ENCODE data around the gene EDN1. TPM values are rescaled to one million over a fixed set of nuclear protein-coding genes. Genes with fewer than 3 reads are reported as not detected.

The EDN1 gene
- total and polyA plus RNA-seq, 12 donors = 0.36 to 7.8 (median 3.4) TPM

DNA sequence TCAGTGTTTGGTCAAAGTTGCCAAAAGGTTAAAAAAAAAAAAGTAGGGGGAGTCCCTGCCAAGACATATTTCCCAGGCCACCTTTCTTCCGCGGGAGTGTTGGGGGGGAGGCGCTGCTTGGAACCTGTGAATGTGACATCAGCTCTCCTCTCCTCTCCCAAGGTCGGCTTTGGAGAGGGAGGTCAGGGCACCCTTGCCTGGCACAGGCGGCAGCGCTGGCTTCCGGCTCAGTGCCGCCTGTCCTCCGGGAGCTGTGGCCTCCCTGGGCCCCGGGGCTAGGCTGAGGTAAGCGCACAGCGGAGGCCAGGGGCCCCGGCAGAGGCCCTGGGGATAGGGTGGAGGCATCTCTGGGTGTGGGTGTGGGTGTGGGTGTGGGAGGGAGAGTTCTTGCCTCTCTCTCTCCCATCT is 1.9 kb upstream of the EDN1 start:
- no peak overlapping the region for H3K27ac ChIP-seq
- peaks cover 0 to 30% (median 14%) of the 10 kb centered on the region in 7 donors for H3K27me3 ChIP-seq
- DNase-seq (no peak), ATAC-seq (no peak)
- H3K36me3 ChIP-seq = peaks cover 0 to 3% (median 0%) of the 10 kb centered on the region in 9 donors
- H3K9me3 ChIP-seq = no peaks in the 10 kb centered on the region
- H3K4me1 ChIP-seq = peaks cover 0 to 34% (median 15%) of the 10 kb centered on the region in 9 donors
- intact Hi-C loops (cut with DNase I) = loop anchor here in 4 of 10 donors (2.0 to 10.0 kb wide), 4 partner anchors 317 to 633 kb away; no protein-coding TSS in a partner anchor
- WGBS, 2 donors = 85 to 88% methylated on average over 13 of the region's 13 CpGs
- H3K4me3 ChIP-seq = no peak overlapping the region
- TF ChIP-seq, protein P1, sequence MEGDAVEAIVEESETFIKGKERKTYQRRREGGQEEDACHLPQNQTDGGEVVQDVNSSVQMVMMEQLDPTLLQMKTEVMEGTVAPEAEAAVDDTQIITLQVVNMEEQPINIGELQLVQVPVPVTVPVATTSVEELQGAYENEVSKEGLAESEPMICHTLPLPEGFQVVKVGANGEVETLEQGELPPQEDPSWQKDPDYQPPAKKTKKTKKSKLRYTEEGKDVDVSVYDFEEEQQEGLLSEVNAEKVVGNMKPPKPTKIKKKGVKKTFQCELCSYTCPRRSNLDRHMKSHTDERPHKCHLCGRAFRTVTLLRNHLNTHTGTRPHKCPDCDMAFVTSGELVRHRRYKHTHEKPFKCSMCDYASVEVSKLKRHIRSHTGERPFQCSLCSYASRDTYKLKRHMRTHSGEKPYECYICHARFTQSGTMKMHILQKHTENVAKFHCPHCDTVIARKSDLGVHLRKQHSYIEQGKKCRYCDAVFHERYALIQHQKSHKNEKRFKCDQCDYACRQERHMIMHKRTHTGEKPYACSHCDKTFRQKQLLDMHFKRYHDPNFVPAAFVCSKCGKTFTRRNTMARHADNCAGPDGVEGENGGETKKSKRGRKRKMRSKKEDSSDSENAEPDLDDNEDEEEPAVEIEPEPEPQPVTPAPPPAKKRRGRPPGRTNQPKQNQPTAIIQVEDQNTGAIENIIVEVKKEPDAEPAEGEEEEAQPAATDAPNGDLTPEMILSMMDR (IDR thresholded peaks at IDR 0.05) = no peak

- Histone ChIP-seq H3K4me1 (peaks cover 0 to 34% (median 15%) of the 10 kb centered on the region in 9 donors), H3K9me3 (no peaks in the 10 kb centered on the region), H3K27ac (peak overlapping the region in 3 of 10 donors; percentile 39 to 75 (median 62)), H3K4me3 (peak overlapping the region in 3 of 10 donors; percentile 58 to 62 (median 59)), H3K36me3 (peaks cover 0 to 7% (median 0%) of the 10 kb centered on the region in 9 donors), H3K27me3 (peaks cover 0 to 37% (median 15%) of the 10 kb centered on the region in 7 donors)
- TF ChIP-seq, protein P1 (IDR thresholded peaks at IDR 0.05) = no peak
- intact Hi-C loops (cut with DNase I) = loop anchor here in 5 of 10 donors (1.0 to 10.0 kb wide), 5 partner anchors 316 to 634 kb away; no protein-coding TSS in a partner anchor
- 75 to 76% methylated on average over 3 of the region's 3 CpGs for WGBS, 2 donors
- no peak for DNase-seq
- ATAC-seq = no peak
These were observed 1.2 kb upstream of the EDN1 start for GRCh38 chr6:12288914-12289313.

- no peaks in the 10 kb centered on the region for H3K9me3 ChIP-seq
- H3K36me3 ChIP-seq = peaks cover 0 to 10% (median 0%) of the 10 kb centered on the region in 9 donors
- H3K4me1 ChIP-seq = peaks cover 0 to 34% (median 15%) of the 10 kb centered on the region in 9 donors
- peaks cover 0 to 38% (median 15%) of the 10 kb centered on the region in 7 donors for H3K27me3 ChIP-seq
- intact Hi-C loops (cut with DNase I) = loop anchor here in 5 of 10 donors (1.0 to 10.0 kb wide), 5 partner anchors 315 to 635 kb away; no protein-coding TSS in a partner anchor
- TF ChIP-seq, protein P1 (IDR thresholded peaks at IDR 0.05) = peak; percentile 63 to 84 (median 74)
- WGBS, 2 donors = 3% methylated on average over 13 of the region's 13 CpGs
- H3K27ac ChIP-seq = peak overlapping the region in 8 of 10 donors; percentile 7 to 75 (median 54)
- H3K4me3 ChIP-seq = peak overlapping the region; percentile 29 to 62 (median 54)
- DNase-seq (peak in 1 of 2 donors; percentile 45), ATAC-seq (peak in 5 of 8 donors; percentile 35 to 73 (median 59))
These were observed 719 bp upstream of the EDN1 start for GRCh38 chr6:12289365-12289919.

- Histone ChIP-seq H3K27ac (peak overlapping the region in 3 of 10 donors; percentile 17 to 64 (median 23)), H3K36me3 (peaks cover 0 to 28% (median 0%) of the 10 kb centered on the region in 9 donors), H3K4me3 (peak overlapping the region; percentile 25 to 62 (median 54)), H3K9me3 (no peaks in the 10 kb centered on the region), H3K4me1 (peaks cover 0 to 41% (median 15%) of the 10 kb centered on the region in 9 donors), H3K27me3 (peaks cover 0 to 38% (median 15%) of the 10 kb centered on the region in 7 donors)
- ATAC-seq (no peak), DNase-seq (no peak)
- WGBS, 2 donors = 31 to 33% methylated on average over 12 of the region's 12 CpGs
- intact Hi-C loops (cut with DNase I) = loop anchor here in 9 of 10 donors (2.0 to 10.0 kb wide), 12 partner anchors 121 to 709 kb away; no protein-coding TSS in a partner anchor
- TF ChIP-seq, protein P1 (IDR thresholded peaks at IDR 0.05) = no peak
These were observed 1.1 kb downstream of the EDN1 start for GRCh38 chr6:12291071-12291838.
